NCI-H2029 treated with DMSO at 0.1 percent for 48 hours (cell line): Measurements from ENCODE around the gene RGS3.

ENCODE experiments used
- DNase-seq: peaks from one replicate; lab custom pipeline; 2025; lab: John Stamatoyannopoulos, UW

RGS3 gene

GRCh38 chr9:113529336-113530009 is 65.9 kb downstream of the RGS3 start:
- no peak for DNase-seq

- DNase-seq, result no peak
Observed at GRCh38 chr9:113530022-113530635, 66.6 kb downstream of the RGS3 start.

GRCh38 chr9:113530942-113531341 is 67.4 kb downstream of the RGS3 start:
- no peak for DNase-seq

- no peak for DNase-seq
Observed at GRCh38 chr9:113531919-113532808, 68.6 kb downstream of the RGS3 start.

- DNase-seq, result no peak
Observed at GRCh38 chr9:113532809-113533190, 69.3 kb downstream of the RGS3 start.

GRCh38 chr9:113533335-113534225 is 70.1 kb downstream of the RGS3 start:
- no peak for DNase-seq

GRCh38 chr9:113535756-113536155 is 72.2 kb downstream of the RGS3 start:
- no peak for DNase-seq

GRCh38 chr9:113536166-113536482 is 72.6 kb downstream of the RGS3 start:
- DNase-seq, result no peak

GRCh38 chr9:113536483-113537228 is 73.1 kb downstream of the RGS3 start:
- no peak for DNase-seq

- DNase-seq, result no peak
Observed at GRCh38 chr9:113537229-113537810, 73.8 kb downstream of the RGS3 start.

- no peak for DNase-seq
Observed at GRCh38 chr9:113538131-113538530, 74.6 kb downstream of the RGS3 start.

GRCh38 chr9:113538701-113539430 is 75.3 kb downstream of the RGS3 start:
- no peak for DNase-seq

- no peak for DNase-seq
Observed at GRCh38 chr9:113540466-113540865, 76.9 kb downstream of the RGS3 start.

GRCh38 chr9:113541019-113541900 is 77.7 kb downstream of the RGS3 start:
- peak; percentile 4 for DNase-seq

- no peak for DNase-seq
Observed at GRCh38 chr9:113542006-113542405, 78.5 kb downstream of the RGS3 start.

- no peak for DNase-seq
Observed at GRCh38 chr9:113542741-113543140, 79.2 kb downstream of the RGS3 start.

GRCh38 chr9:113543296-113543981 is 79.9 kb downstream of the RGS3 start:
- no peak for DNase-seq

- DNase-seq, result no peak
Observed at GRCh38 chr9:113543982-113544303, 80.4 kb downstream of the RGS3 start.

- DNase-seq, result no peak
Observed at GRCh38 chr9:113545068-113545467, 81.5 kb downstream of the RGS3 start.
